K562 (cell line): Measurements from ENCODE around the gene TMEM143. TPM values are rescaled to one million over a fixed set of nuclear protein-coding genes. Genes with fewer than 3 reads are reported as not detected.
A peak's percentile ranks its signal among the peaks of the same experiment; 100 is the strongest.

Experiments used
- C11orf30 ChIP-seq: fragments of 450-650 bp; IDR thresholded peaks from 2 replicates; pipeline ENCODE4 v1.6.1; 2016; ENCODE audit warnings: low read depth, mild to moderate bottlenecking
- LEF1 ChIP-seq: fragments of 450-650 bp; IDR thresholded peaks from 2 replicates; pipeline ENCODE4 v1.6.1; 2016; ENCODE audit warnings: mild to moderate bottlenecking
- MEIS2 ChIP-seq: fragments of 450-650 bp; IDR thresholded peaks from 2 replicates; pipeline ENCODE4 v1.6.1; 2014; ENCODE audit warnings: mild to moderate bottlenecking; ENCODE audit not compliant: partially characterized antibody
- POLR2AphosphoS5 ChIP-seq: IDR thresholded peaks from 2 replicates; pipeline ENCODE4 v1.6.1; 2011; ENCODE audit warnings: mild to moderate bottlenecking, low read depth, low read length, moderate library complexity; ENCODE audit not compliant: control insufficient read depth, insufficient read depth
- REST ChIP-seq, 2 experiments: fragments of 450-650 bp; formaldehyde crosslinking in 1 of 2; IDR thresholded peaks; 2 replicates each; pipeline versions ENCODE4 v1.4.0 to v1.6.1; 2014 to 2020; ENCODE audit warnings: mild to moderate bottlenecking in 2 of 2, borderline replicate concordance in 1 of 2, low read depth in 1 of 2
- RUNX1 ChIP-seq: sonication (generic); IDR thresholded peaks from 2 replicates; pipeline ENCODE4 v1.6.1; 2016; ENCODE audit warnings: antibody characterized with exemption, low read depth
- SIX5 ChIP-seq, 2 experiments: IDR thresholded peaks; 2 replicates each; pipeline ENCODE4 v1.6.1; 2011; ENCODE audit warnings: low read length in 2 of 2, borderline replicate concordance in 1 of 2, low read depth in 1 of 2, mild to moderate bottlenecking in 1 of 2, moderate library complexity in 1 of 2; ENCODE audit not compliant: insufficient read depth in 1 of 2
- SMARCA5 ChIP-seq: fragments of 450-650 bp; IDR thresholded peaks from 2 replicates; pipeline ENCODE4 v1.6.1; 2016
- TBP ChIP-seq: optimal IDR thresholded peaks from 2 replicates; pipeline ENCODE3; 2011; ENCODE audit warnings: low read depth, low read length, improper control_type of control experiment
- TCF7 ChIP-seq: sonication (generic); IDR thresholded peaks from 2 replicates; pipeline ENCODE4 v1.6.1; 2016; ENCODE audit warnings: antibody characterized with exemption, borderline replicate concordance
- TFAP4 ChIP-seq: sonication (generic); formaldehyde crosslinking; IDR thresholded peaks from 2 replicates; pipeline ENCODE4 v1.8.0; 2022; ENCODE audit warnings: missing genetic modification reagents, mild to moderate bottlenecking, moderate library complexity, borderline replicate concordance
- ZFP30 ChIP-seq: fragments of 250-450 bp; sonication (Bioruptor Pico); IDR thresholded peaks from 2 replicates; pipeline ENCODE4 v1.8.0; 2022; ENCODE audit warnings: moderate library complexity, mild to moderate bottlenecking, inconsistent platforms, borderline replicate concordance
- ZFP36 ChIP-seq: fragments of 150-350 bp; IDR thresholded peaks from 2 replicates; pipeline ENCODE4 v1.6.1; 2018; ENCODE audit warnings: low read length, low read depth; ENCODE audit not compliant: partially characterized antibody
- ZNF253 ChIP-seq: fragments of 250-450 bp; sonication (Bioruptor Pico); conservative IDR thresholded peaks from 2 replicates; pipeline ENCODE4 v1.6.1; 2021; ENCODE audit warnings: mild to moderate bottlenecking
- ZNF354B ChIP-seq: fragments of 250-450 bp; sonication (Bioruptor Pico); IDR thresholded peaks from 2 replicates; pipeline ENCODE4 v1.4.0; 2020
- ZNF507 ChIP-seq: conservative IDR thresholded peaks from 2 replicates; pipeline ENCODE4 v1.6.1; 2017; ENCODE audit warnings: missing genetic modification characterization, missing compliant biosample characterization
- polyA plus RNA-seq, 8 experiments: library from polyadenylated mRNA; depleted of rRNA in 4 of 8; stranded (reverse) in 5 of 8; unstranded in 3 of 8; fragments of >200 nt; fragmentation: Nextera tagmentation in 2 of 8; fragmentation: Illumina TruSeq in 1 of 8; extraction: Ambion mirVana in 2 of 8; extraction: Trizol in 1 of 8; gene quantifications; 2 replicates each; pipeline versions ENCODE4 v1.2.1 to v1.2.3, GENCODE V29; 2011 to 2014; ENCODE audit warnings: inconsistent platforms in 1 of 8, missing spikeins in 1 of 8
- total RNA-seq, 7 experiments: library from RNA; depleted of rRNA in 6 of 7; stranded (reverse); fragments of >200 nt in 6 of 7; fragmentation: Illumina TruSeq in 2 of 7; extraction: Trizol in 2 of 7; gene quantifications; 2 replicates each; pipeline versions ENCODE4 v1.2.1 to v1.2.3, GENCODE V29; 2011 to 2021; ENCODE audit warnings: low replicate concordance in 1 of 7

The TMEM143 gene
- total and polyA plus RNA-seq, 9 of the 15 experiments (the other 6 are each of a cell fraction or from before 2014, with no cell fraction given): 0.66 to 8.8 (median 4.3) TPM

DNA sequence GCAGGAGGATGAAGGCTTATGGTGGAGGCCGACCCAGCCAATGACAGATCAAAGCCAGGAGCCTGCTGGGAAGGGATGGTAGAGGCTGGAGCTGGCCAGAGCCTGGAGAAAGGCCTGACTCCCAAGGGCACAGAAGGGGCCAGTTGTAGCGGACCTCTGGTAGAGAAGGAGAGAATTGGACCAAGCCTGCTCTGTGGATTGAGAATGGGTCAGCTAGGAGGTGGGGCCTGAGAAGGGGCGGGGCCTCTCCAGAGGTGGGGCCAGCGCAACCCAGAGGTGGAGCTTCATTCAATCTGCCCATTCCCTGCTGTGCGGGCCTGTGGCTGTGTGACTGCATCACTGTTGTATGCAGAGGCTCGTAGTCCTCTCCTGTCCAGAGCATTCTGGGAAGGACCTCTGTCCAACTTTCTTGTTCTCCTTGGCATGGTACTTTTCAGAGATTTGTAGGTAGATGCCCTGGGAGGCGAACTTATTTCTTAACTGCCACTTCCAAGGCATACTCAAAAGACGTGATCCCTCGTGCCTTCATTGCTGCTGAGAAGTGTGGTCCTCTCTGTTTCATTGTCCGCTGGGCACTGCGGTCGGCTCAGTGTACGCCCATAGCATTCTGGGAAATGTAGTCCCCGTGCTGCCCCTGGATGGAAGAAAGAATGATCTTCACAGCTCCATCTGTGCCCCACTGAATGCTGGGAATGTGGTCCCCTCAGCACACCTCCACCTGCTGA lies 36.4 kb upstream of the TMEM143 start (continued):
- TF ChIP-seq MEIS2 (no peak), TCF7 (no peak), SIX5 (IDR thresholded peaks at IDR 0.05; ENCODE audit: borderline replicate concordance in 1 of 2, insufficient read depth in 1 of 2, low read depth in 1 of 2, low read length in 2 of 2) (peak; percentile 37 to 39; a peak in 2 of 4 replicates), C11orf30 (no peak), POLR2AphosphoS5 (peak; percentile 41; the same call in 1 of the 2 replicates), ZFP36 (no peak), ZNF253 (CRISPR knock-in tag) (no peak), TBP (peak; percentile 9), LEF1 (no peak), TFAP4 (CRISPR knock-in tag) (peak; percentile 34; the same call in 1 of the 2 replicates), ZFP30 (no peak), SMARCA5 (no peak), RUNX1 (0 out of 2 replicates have a peak, but pooled peaks have one; percentile 45), REST (IDR thresholded peaks at IDR 0.05; ENCODE audit: borderline replicate concordance) (peak; percentile 39), REST (CRISPR knock-in tag; IDR thresholded peaks at IDR 0.05; ENCODE audit: low read depth) (no peak), ZNF507 (tag) (no peak), ZNF354B (CRISPR knock-in tag) (no peak)
